Measurements from ENCODE around the gene TSFM.

Gene TSFM

DNA sequence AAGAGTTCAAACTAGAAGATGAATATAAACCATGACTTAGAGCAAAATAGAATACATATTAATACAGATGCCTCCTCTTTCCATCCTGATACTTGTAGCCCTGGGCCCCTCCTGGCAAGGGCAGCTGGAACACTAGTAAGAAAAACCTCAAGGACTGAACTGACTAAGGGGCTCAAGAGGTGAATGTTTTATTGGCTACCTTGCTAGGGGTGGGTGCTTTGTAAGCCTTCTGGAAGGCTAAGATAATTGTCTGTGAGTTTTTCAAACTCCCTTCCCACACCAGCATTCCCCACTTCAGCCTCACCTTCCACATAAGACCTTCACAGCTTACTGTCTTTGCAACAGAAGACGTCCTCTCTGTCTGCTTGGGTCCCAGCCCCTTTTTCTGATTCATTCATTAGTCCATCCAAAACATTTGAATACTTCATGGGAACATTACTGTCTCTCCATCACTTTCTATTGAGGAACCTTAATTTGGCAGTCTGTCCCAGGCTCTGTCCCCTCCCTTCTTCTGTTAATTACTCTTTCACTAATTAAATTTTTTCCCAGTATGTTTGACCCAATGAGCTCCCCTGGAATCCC lies 28.7 kb upstream of the TSFM start:
- no peaks in the 10 kb centered on the region for H3K9me3 Mint-ChIP-seq
- H3K36me3 Mint-ChIP-seq = peaks cover 13% of the 10 kb centered on the region
- H3K4me1 Mint-ChIP-seq = peaks cover 43% of the 10 kb centered on the region
- DNase-seq (ENCODE audit: low spot score in 2 of 2) = no peak
- no peak for ATAC-seq (ENCODE audit: low read depth)
- peak overlapping the region; percentile 85 for H3K27ac Mint-ChIP-seq
- H3K27me3 Mint-ChIP-seq = no peaks in the 10 kb centered on the region
- H3K4me3 Mint-ChIP-seq = peak overlapping the region; percentile 87

DNA sequence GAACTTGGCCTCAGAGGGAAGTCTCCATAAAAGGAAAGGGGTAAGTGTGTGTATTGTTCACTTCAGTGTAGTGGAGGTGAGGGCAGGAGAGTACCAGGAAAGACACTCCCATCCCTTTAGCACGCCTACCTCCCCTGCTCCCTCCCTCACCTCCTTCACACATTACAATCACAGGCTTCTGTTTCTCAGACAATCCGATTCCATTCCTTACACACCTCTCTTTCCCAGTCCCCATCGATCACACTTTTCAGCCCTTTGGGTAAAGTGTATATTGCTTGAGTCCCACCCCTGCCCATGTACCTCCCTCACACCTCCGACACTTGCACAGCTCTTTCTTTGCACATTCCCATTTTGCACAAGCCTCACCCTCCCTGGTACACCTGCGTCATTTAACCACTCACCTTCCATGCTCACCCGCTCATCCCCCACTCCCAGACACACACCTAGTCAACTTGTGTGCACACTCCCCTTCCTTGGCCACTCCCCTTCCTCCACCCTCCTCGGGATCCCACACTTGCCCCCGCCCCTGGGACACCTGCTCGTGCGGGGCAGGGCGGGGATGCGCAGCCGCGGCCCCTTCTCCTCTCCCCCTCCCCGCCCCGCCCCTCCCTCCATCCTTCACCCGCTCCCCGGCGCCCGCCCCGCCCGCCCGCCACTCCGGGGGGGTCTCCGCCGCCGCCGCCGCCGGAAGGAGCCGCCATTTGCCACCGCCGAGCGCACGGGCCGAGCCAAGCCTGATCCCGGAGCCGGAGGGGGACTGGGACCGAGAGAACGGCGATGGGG lies 28.0 kb upstream of the TSFM start, which contains the start of gene MARCHF9:
Gene MARCHF9, plus strand, starts transcription at position 693 of the 783 bp plus-strand sequence. CDS start 426 bp downstream, outside the sequence.
- Mint-ChIP-seq H3K4me1 (peaks cover 47% of the 10 kb centered on the region), H3K27ac (peak within 1 kb of the TSS; percentile 88), H3K4me3 (peak within 1 kb of the TSS; percentile 90), H3K27me3 (no peaks in the 10 kb centered on the region), H3K9me3 (no peaks in the 10 kb centered on the region), H3K36me3 (peaks cover 11% of the 10 kb centered on the region)
- ATAC-seq (ENCODE audit: low read depth) = peak; percentile 23
- peak; percentile 56 to 60 for DNase-seq (ENCODE audit: low spot score in 2 of 2)

DNA sequence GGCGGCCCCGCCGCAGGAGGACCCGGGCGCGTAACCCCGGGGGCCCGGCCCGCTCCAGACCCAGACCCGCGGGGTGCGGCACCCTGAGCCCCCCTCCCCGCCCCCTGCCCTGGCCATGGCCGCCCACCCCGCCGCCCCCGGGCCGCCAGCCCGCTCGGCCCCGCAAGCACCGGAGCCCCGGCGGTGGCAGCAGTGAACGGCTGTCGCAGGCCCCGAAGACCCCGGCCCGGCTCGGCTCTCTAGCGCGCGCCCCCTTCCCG lies 27.5 kb upstream of the TSFM start:
- H3K4me3 Mint-ChIP-seq = no peak overlapping the region
- DNase-seq (ENCODE audit: low spot score in 2 of 2) = no peak
- H3K36me3 Mint-ChIP-seq = peaks cover 11% of the 10 kb centered on the region
- no peaks in the 10 kb centered on the region for H3K27me3 Mint-ChIP-seq
- no peak overlapping the region for H3K27ac Mint-ChIP-seq
- H3K9me3 Mint-ChIP-seq = no peaks in the 10 kb centered on the region
- peaks cover 52% of the 10 kb centered on the region for H3K4me1 Mint-ChIP-seq
- ATAC-seq (ENCODE audit: low read depth) = no peak

DNA sequence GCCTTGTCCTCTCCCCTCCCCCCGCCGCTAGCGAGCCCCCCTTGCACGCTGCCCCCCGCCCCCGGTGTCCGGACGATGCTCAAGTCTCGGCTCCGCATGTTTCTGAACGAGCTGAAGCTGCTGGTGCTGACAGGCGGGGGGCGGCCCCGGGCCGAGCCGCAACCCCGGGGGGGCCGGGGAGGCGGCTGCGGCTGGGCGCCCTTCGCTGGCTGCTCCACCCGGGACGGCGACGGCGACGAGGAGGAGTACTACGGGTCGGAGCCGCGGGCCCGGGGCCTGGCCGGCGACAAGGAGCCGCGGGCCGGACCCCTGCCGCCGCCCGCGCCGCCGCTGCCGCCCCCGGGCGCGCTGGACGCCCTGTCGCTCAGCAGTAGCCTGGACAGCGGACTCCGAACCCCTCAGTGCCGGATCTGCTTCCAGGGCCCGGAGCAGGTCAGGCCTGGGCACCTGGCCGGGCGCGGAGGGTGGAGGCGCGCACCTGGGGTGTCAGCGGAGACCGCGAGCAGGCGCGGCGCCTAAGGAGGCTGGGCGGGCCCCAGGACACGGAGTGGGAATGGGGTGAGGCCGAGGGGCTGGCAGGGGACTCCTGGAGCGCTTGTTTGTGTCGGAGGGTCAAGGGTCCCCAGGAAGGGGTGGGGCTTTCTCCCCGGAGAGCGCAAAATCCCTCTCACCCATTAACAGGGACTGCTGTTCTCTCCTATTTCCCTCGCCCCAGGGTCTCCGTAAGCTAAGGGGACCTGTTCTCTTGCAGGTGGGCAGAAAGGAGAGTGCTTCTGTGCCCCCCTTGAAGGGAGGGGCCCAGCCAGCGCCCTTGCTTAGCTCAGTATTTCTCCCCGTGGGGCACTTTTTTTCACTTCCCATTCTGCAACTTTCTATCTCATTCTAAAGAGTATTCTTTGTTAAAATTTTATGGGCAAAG lies 26.9 kb upstream of the TSFM start:
- peak overlapping the region; percentile 90 for H3K4me3 Mint-ChIP-seq
- H3K27me3 Mint-ChIP-seq = no peaks in the 10 kb centered on the region
- peaks cover 11% of the 10 kb centered on the region for H3K36me3 Mint-ChIP-seq
- ATAC-seq (ENCODE audit: low read depth) (peak; percentile 14), DNase-seq (ENCODE audit: low spot score in 2 of 2) (peak in 1 of 2 donors; percentile 46)
- H3K9me3 Mint-ChIP-seq = no peaks in the 10 kb centered on the region
- H3K4me1 Mint-ChIP-seq = peaks cover 52% of the 10 kb centered on the region
- H3K27ac Mint-ChIP-seq = peak overlapping the region; percentile 88

DNA sequence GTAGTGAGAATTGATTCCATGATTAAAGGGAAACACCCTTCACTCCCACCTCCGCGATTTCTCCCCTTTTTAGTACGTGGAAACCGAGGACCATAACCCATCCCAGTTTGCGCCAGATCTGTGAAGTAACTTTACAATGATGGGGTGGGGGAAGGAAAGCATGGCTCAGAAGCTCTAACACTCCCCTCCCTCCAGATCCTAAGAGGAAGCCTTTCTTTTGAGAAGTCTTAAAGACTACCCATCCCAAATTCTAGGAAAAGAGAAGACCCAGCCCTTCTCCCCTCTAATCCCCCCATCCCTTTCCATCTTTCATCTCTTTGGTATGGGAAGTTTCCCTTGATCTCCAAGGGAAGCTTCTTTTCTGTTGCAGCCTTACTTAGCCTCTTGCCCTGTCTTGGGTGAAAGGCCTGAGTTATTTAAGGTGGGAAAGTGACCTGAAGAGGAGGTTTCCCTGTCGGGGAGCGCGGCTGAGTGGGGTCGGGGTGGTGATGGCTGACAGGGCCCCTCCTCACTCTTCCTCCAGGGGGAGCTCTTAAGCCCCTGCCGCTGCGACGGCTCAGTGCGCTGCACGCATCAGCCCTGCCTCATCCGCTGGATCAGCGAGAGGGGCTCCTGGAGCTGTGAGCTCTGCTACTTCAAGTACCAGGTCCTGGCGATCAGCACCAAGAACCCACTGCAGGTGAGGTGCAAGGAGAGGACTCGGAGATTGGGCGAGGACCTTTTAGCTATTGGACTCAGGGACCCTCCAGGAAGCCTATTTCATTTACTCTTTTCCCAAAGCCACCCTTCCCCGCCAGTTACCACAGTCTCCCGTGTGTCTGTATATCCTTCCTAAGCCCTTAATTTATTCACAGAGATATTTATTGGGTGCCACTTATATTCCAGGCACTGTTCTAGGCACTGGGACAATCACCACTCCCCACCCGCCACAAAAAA lies 25.9 kb upstream of the TSFM start:
- H3K27me3 Mint-ChIP-seq = no peaks in the 10 kb centered on the region
- ATAC-seq (ENCODE audit: low read depth) (peak; percentile 21), DNase-seq (ENCODE audit: low spot score in 2 of 2) (peak; percentile 60 to 67)
- H3K36me3 Mint-ChIP-seq = peaks cover 14% of the 10 kb centered on the region
- H3K27ac Mint-ChIP-seq = peak overlapping the region; percentile 88
- H3K9me3 Mint-ChIP-seq = no peaks in the 10 kb centered on the region
- peak overlapping the region; percentile 90 for H3K4me3 Mint-ChIP-seq
- peaks cover 48% of the 10 kb centered on the region for H3K4me1 Mint-ChIP-seq

DNA sequence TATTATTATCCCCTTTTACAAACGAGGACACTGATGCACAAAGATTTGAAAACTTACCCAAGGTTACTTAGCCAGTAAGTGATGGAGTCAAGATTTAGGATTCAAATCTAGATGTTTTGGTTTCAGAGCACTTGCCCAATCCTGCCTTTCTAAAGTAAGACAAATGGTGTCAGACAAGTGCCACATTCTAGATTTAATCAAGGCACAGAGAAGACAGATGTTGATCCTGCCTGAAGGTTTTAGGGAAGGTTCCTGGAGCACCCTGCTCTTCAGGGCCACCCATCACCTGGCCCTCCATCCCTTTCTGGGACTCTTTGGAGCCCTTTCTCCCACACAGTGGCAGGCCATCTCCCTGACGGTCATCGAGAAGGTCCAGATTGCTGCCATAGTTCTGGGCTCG lies 24.8 kb upstream of the TSFM start:
- DNase-seq (ENCODE audit: low spot score in 2 of 2) (no peak), ATAC-seq (ENCODE audit: low read depth) (no peak)
- H3K36me3 Mint-ChIP-seq = peaks cover 14% of the 10 kb centered on the region
- H3K4me3 Mint-ChIP-seq = peak overlapping the region; percentile 7
- H3K27ac Mint-ChIP-seq = no peak overlapping the region
- H3K4me1 Mint-ChIP-seq = peaks cover 44% of the 10 kb centered on the region
- no peaks in the 10 kb centered on the region for H3K9me3 Mint-ChIP-seq
- no peaks in the 10 kb centered on the region for H3K27me3 Mint-ChIP-seq

DNA sequence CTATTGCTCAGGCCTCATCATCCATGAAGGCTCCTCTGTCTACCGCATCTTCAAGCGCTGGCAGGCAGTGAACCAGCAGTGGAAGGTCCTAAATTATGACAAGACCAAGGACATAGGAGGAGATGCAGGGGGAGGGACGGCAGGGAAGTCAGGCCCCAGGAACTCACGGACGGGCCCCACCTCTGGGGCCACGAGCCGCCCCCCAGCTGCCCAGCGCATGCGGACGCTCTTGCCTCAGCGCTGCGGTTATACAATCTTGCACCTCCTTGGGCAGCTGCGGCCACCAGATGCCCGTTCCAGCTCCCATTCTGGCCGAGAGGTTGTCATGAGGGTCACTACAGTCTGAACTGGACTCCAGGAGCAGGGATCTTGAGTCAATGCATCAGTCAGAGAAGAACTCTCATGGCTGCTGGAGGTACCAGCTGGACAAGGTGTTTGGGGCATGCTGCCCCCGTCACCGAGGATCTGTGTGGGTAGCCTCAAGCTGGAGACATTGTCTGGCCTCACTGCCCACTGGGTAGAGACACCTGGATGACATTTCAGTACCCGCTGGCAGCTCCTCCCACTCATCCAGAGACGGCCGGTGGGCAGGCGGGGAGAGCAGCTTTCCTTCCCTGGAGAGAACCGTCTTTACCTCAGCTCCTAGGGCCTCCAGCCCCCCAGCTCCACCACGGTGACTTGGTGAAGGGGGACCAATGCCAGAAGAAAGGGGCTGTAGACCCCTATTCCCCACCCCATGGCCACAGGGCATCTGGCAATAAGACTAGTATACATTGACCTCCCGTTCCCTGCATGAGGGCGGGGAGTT lies 23.8 kb upstream of the TSFM start:
- peaks cover 35% of the 10 kb centered on the region for H3K4me1 Mint-ChIP-seq
- H3K36me3 Mint-ChIP-seq = peaks cover 14% of the 10 kb centered on the region
- H3K4me3 Mint-ChIP-seq = peak overlapping the region; percentile 6
- H3K9me3 Mint-ChIP-seq = no peaks in the 10 kb centered on the region
- ATAC-seq (ENCODE audit: low read depth) (no peak), DNase-seq (ENCODE audit: low spot score in 2 of 2) (no peak)
- H3K27ac Mint-ChIP-seq = no peak overlapping the region
- no peaks in the 10 kb centered on the region for H3K27me3 Mint-ChIP-seq

DNA sequence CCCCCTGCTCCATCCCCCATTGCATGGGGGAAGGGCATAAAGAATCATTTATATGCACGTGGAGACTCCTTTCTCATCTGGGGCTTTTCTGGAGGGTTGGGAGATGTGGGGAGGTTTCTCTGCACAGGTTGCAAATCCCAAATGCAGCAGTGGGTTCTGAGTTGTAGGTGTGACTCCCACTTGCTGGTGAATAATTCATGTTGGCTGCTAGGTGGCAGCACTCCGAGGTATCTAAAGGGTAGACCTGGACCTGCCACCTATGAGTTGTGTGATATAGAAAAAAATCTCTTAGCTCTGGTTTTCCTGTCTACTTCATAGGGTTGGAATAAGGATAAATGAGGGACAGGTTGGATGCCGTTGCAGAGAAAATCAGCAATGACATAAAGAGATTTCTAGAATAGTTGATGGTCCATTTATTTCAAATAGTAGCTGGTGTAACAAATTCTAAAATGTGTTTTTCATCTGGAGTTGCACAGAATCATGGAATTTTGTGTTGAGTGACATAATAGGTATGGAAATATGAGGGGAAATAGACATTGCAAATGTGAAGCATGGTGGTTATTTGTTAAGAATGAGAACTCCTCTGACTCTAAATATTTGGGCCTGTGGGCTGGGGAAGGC lies 23.1 kb upstream of the TSFM start:
- Mint-ChIP-seq H3K27me3 (peaks cover 3% of the 10 kb centered on the region), H3K27ac (no peak overlapping the region), H3K9me3 (no peaks in the 10 kb centered on the region), H3K4me3 (no peak overlapping the region), H3K36me3 (peaks cover 14% of the 10 kb centered on the region), H3K4me1 (peaks cover 31% of the 10 kb centered on the region)
- ATAC-seq (ENCODE audit: low read depth) (peak; percentile 17), DNase-seq (ENCODE audit: low spot score in 2 of 2) (no peak)

DNA sequence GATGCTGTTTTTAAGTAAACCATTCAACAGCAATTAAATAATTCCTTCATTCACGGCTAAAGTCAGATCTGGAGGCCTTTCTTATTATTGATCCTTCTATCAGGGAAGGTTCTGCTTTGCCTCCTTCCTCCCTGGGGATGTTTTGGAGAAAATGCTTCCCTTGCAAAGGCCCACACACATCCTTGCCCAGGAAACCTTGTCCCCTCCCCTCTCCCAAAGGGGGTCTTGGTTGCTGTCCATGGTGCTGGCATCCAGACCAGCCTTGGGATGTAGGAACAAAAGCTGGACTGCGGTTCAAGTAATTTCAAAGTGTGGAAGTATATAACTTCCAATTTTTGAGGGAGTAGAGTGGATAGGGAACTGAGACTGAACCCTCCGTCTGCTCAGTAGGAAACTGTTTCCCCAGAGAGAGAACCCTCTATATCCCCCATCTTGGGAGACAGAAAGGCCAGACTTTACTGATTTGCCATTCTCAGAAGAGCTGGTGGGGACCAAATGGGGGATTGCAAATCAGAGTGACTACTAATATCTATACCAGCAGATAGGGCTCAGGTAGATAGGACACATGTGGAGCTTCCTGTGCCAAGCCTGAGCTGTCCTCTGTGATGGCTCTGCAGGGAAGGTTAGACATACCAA lies 22.1 kb upstream of the TSFM start:
- Mint-ChIP-seq H3K36me3 (peaks cover 14% of the 10 kb centered on the region), H3K4me1 (peaks cover 34% of the 10 kb centered on the region), H3K9me3 (no peaks in the 10 kb centered on the region), H3K27ac (no peak overlapping the region), H3K4me3 (no peak overlapping the region), H3K27me3 (peaks cover 4% of the 10 kb centered on the region)
- DNase-seq (ENCODE audit: low spot score in 2 of 2) = no peak
- no peak for ATAC-seq (ENCODE audit: low read depth)

DNA sequence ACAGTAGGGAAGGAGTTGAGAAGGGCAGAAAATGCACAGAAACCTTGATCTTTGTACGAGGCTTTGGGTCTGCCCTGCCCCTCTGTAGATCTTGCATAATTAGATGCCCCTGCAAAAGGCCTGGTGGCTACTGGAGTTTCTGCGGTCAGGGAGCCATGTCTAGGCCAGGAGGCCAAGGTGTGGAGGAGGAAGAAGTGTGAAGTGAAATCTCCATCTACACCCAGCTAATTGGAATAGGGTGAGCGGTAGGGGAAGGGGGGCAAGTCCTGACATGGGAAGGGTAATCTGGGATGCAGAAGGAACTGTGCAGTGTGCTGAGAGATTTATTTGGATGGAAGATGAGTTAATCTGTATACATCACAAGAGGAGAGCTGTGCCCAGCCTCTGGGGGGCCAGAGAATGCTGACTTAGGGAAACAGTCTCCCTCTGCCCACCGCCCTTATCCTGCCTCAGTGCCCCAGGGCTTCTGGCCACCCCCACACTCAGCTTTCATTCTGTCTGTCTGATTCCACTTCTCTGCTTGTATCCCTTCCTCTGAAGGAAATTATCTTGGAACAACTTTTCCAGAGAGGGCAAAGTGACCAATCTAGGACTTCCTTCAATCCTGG lies 21.1 kb upstream of the TSFM start:
- DNase-seq (ENCODE audit: low spot score in 2 of 2) (no peak), ATAC-seq (ENCODE audit: low read depth) (no peak)
- peaks cover 36% of the 10 kb centered on the region for H3K4me1 Mint-ChIP-seq
- H3K27ac Mint-ChIP-seq = no peak overlapping the region
- no peak overlapping the region for H3K4me3 Mint-ChIP-seq
- peaks cover 14% of the 10 kb centered on the region for H3K36me3 Mint-ChIP-seq
- H3K27me3 Mint-ChIP-seq = peaks cover 5% of the 10 kb centered on the region
- no peaks in the 10 kb centered on the region for H3K9me3 Mint-ChIP-seq

DNA sequence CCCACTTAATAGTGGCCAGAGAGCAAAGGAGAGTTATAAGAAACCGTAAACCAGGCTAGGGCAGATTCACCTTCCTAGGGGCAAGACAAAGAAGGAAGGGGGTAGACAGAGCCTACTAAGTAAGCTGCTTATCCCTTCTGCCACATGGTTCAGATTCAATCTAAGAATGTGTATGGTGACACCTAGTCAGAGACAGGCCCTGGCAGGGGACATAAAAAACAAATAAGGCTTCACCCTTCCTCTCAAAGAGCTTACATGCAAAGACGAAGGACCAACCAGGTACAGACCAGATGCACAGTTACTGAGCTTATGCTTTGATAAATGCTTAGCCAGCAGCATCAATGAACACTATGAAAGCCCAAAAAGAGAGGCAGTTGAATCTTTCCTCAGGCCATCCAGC lies 20.1 kb upstream of the TSFM start:
- ATAC-seq (ENCODE audit: low read depth) (no peak), DNase-seq (ENCODE audit: low spot score in 2 of 2) (no peak)
- Mint-ChIP-seq H3K27me3 (peaks cover 8% of the 10 kb centered on the region), H3K27ac (no peak overlapping the region), H3K36me3 (peaks cover 13% of the 10 kb centered on the region), H3K4me1 (peaks cover 34% of the 10 kb centered on the region), H3K9me3 (no peaks in the 10 kb centered on the region), H3K4me3 (no peak overlapping the region)

All from memory B cell (primary cell).